ENCODE measurements around the gene TMEM158. TPM values are rescaled to one million over a fixed set of nuclear protein-coding genes. Genes with fewer than 3 reads are reported as not detected.

Gene TMEM158
- total and polyA plus RNA-seq, 11 donors, result 0.31 to 3.3 (median 0.58) TPM

- ATAC-seq (no peak), DNase-seq (no peak)
- H3K9me3 ChIP-seq, result peaks cover 0 to 4% (median 0%) of the 10 kb centered on the region in 12 donors
- H3K27ac ChIP-seq, result no peak overlapping the region
- intact Hi-C loops (cut with DNase I), result no loop called here
- H3K27me3 ChIP-seq, result peaks cover 0 to 10% (median 0%) of the 10 kb centered on the region in 9 donors
- TF ChIP-seq, protein P1, sequence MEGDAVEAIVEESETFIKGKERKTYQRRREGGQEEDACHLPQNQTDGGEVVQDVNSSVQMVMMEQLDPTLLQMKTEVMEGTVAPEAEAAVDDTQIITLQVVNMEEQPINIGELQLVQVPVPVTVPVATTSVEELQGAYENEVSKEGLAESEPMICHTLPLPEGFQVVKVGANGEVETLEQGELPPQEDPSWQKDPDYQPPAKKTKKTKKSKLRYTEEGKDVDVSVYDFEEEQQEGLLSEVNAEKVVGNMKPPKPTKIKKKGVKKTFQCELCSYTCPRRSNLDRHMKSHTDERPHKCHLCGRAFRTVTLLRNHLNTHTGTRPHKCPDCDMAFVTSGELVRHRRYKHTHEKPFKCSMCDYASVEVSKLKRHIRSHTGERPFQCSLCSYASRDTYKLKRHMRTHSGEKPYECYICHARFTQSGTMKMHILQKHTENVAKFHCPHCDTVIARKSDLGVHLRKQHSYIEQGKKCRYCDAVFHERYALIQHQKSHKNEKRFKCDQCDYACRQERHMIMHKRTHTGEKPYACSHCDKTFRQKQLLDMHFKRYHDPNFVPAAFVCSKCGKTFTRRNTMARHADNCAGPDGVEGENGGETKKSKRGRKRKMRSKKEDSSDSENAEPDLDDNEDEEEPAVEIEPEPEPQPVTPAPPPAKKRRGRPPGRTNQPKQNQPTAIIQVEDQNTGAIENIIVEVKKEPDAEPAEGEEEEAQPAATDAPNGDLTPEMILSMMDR (IDR thresholded peaks at IDR 0.05), result no peak
- TF ChIP-seq POLR2A (IDR thresholded peaks at IDR 0.05), result no peak
- 87 to 98% (median 91%) methylated on average over 2 of the region's 2 CpGs for WGBS, 4 donors
- no peak overlapping the region for H3K4me3 ChIP-seq
- H3K4me1 ChIP-seq, result no peaks in the 10 kb centered on the region
- H3K36me3 ChIP-seq, result no peaks in the 10 kb centered on the region
Measured at GRCh38 chr3:45235409-45235808, 9.3 kb upstream of the TMEM158 start.

GRCh38 chr3:45234250-45234649 lies 8.2 kb upstream of the TMEM158 start:
- intact Hi-C loops (cut with DNase I), result no loop called here
- no peak for ATAC-seq
- TF ChIP-seq POLR2A (IDR thresholded peaks at IDR 0.05), result no peak
- TF ChIP-seq, protein P1 (IDR thresholded peaks at IDR 0.05), result no peak

GRCh38 chr3:45232521-45232920 lies 6.4 kb upstream of the TMEM158 start:
- DNase-seq (no peak), ATAC-seq (no peak)
- peaks cover 0 to 4% (median 0%) of the 10 kb centered on the region in 12 donors for H3K9me3 ChIP-seq
- intact Hi-C loops (cut with DNase I), result no loop called here
- TF ChIP-seq, protein P1 (IDR thresholded peaks at IDR 0.05), result no peak
- no peak for TF ChIP-seq POLR2A (IDR thresholded peaks at IDR 0.05)
- no peaks in the 10 kb centered on the region for H3K36me3 ChIP-seq
- no peaks in the 10 kb centered on the region for H3K4me1 ChIP-seq
- no peak overlapping the region for H3K4me3 ChIP-seq
- no peak overlapping the region for H3K27ac ChIP-seq
- H3K27me3 ChIP-seq, result peaks cover 0 to 35% (median 0%) of the 10 kb centered on the region in 9 donors

More at GRCh38 chr3:45234250-45234649, 8.2 kb upstream of the TMEM158 start:
- no peak for DNase-seq
- H3K27me3 ChIP-seq, result peaks cover 0 to 19% (median 0%) of the 10 kb centered on the region in 9 donors
- WGBS, 4 donors, result 90 to 98% (median 94%) methylated on average over 1 of the region's 1 CpG
- H3K4me1 ChIP-seq, result no peaks in the 10 kb centered on the region
- no peak overlapping the region for H3K4me3 ChIP-seq
- no peaks in the 10 kb centered on the region for H3K36me3 ChIP-seq
- peaks cover 0 to 4% (median 0%) of the 10 kb centered on the region in 12 donors for H3K9me3 ChIP-seq
- no peak overlapping the region for H3K27ac ChIP-seq

DNA sequence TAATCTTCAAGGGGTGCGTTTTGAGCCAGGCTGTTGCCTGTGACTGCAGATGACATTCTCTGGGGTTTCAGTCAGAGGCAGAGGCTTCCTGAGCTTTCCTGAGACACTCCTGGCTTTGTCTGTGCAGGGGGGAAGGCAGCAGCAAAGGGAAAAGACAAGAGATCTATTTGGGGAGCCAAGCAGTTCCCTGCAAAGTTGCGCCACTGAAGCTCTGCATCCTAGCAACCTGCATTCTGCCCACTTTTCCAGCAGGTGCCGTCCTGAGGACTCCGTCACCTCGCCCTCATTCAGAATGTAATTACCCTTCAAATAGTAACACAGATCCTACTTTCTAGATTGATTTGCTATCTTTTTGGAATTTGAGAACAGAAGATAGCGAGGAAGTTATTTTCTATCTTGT lies 1.9 kb upstream of the TMEM158 start:
- Histone ChIP-seq H3K9me3 (no peaks in the 10 kb centered on the region), H3K4me3 (no peak overlapping the region), H3K27ac (no peak overlapping the region), H3K4me1 (peaks cover 0 to 16% (median 5%) of the 10 kb centered on the region in 12 donors), H3K27me3 (peaks cover 0 to 69% (median 15%) of the 10 kb centered on the region in 9 donors), H3K36me3 (no peaks in the 10 kb centered on the region)
- 82 to 85% (median 84%) methylated on average over 6 of the region's 6 CpGs for WGBS, 4 donors
- no peak for ATAC-seq
- no peak for TF ChIP-seq POLR2A (IDR thresholded peaks at IDR 0.05)
- TF ChIP-seq, protein P1 (IDR thresholded peaks at IDR 0.05), result no peak
- intact Hi-C loops (cut with DNase I), result loop anchor here in 6 of 10 donors (5.0 to 10.0 kb wide), 4 partner anchors 267 to 427 kb away; no protein-coding TSS in a partner anchor
- no peak for DNase-seq

All from heart left ventricle (tissue), 16 donors.